ENCODE data around the gene PUS7.

- TF ChIP-seq EZH2phosphoT487 (IDR thresholded peaks at IDR 0.05) (no peak), EZH2 (IDR thresholded peaks at IDR 0.05) (no peak)
Observed at GRCh38 chr7:105457619-105458225, 64.3 kb downstream of the PUS7 start.
